GM19238 (cell line): ENCODE measurements around the gene ZNF165.
"Not testable (repeated sequence)": the region's sequence is repeated elsewhere in the genome, so short reads cannot be mapped to it uniquely, and the experiment has no call there.

Source experiments
- DNase-seq: peaks from one replicate; pipeline ENCODE4 v3.0.0; 2011; ENCODE audit warnings: low spot score; ENCODE audit not compliant: insufficient read length

Gene ZNF165

GRCh38 chr6:28080381-28080630 is at the start of gene ZNF165:
TSS of gene ZNF165 (plus strand) at chr6:28080568. CDS start at chr6:28085481, 4,913 bp downstream.
- not testable (repeated sequence) for DNase-seq

- DNase-seq, result no peak
Observed at GRCh38 chr6:28053584-28053983, 26.8 kb upstream of the ZNF165 start.

GRCh38 chr6:28060405-28060804 is 20.0 kb upstream of the ZNF165 start:
- DNase-seq, result no peak

GRCh38 chr6:28064272-28064671 is 16.1 kb upstream of the ZNF165 start:
- DNase-seq, result no peak

GRCh38 chr6:28068067-28068466 is 12.3 kb upstream of the ZNF165 start:
- no peak for DNase-seq

- not testable (repeated sequence) for DNase-seq
Observed at GRCh38 chr6:28070968-28071367, 9.4 kb upstream of the ZNF165 start.

GRCh38 chr6:28078050-28078449 is 2.3 kb upstream of the ZNF165 start:
- no peak for DNase-seq

- DNase-seq, result no peak
Observed at GRCh38 chr6:28078836-28079235, 1.5 kb upstream of the ZNF165 start.

- DNase-seq, result peak; percentile 67
Observed at GRCh38 chr6:28080631-28081485, 490 bp downstream of the ZNF165 start.

- DNase-seq, result no peak
Observed at GRCh38 chr6:28081486-28081751, 1.1 kb downstream of the ZNF165 start.

- no peak for DNase-seq
Observed at GRCh38 chr6:28082939-28083338, 2.6 kb downstream of the ZNF165 start.

- DNase-seq, result no peak
Observed at GRCh38 chr6:28089054-28089453, 8.7 kb downstream of the ZNF165 start.

GRCh38 chr6:28090917-28091586 is 10.7 kb downstream of the ZNF165 start:
- no peak for DNase-seq

GRCh38 chr6:28102222-28102621 is 21.9 kb downstream of the ZNF165 start:
- not testable (repeated sequence) for DNase-seq

- DNase-seq, result not testable (repeated sequence)
Observed at GRCh38 chr6:28102699-28103098, 22.3 kb downstream of the ZNF165 start.

- peak; percentile 89 for DNase-seq
Observed at GRCh38 chr6:28104392-28105244, 24.2 kb downstream of the ZNF165 start.

GRCh38 chr6:28105245-28105639 is 24.9 kb downstream of the ZNF165 start:
- peak; percentile 5 for DNase-seq

GRCh38 chr6:28107506-28107905 is 27.1 kb downstream of the ZNF165 start:
- no peak for DNase-seq

- no peak for DNase-seq
Observed at GRCh38 chr6:28111964-28112363, 31.6 kb downstream of the ZNF165 start.

GRCh38 chr6:28115799-28116198 is 35.4 kb downstream of the ZNF165 start:
- DNase-seq, result no peak

GRCh38 chr6:28117386-28118050 is 37.1 kb downstream of the ZNF165 start:
- no peak for DNase-seq

GRCh38 chr6:28118217-28118616 is 37.8 kb downstream of the ZNF165 start:
- no peak for DNase-seq
